GM19468 (cell line): ENCODE results near the gene FHOD1.

Experiments
- ATAC-seq: cut with Tn5 transposase; IDR thresholded peaks from one replicate; pipeline ENCODE4 v1.9.1; 2021; ENCODE audit warnings: mild to moderate bottlenecking, moderate library complexity, moderate number of reproducible peaks; ENCODE audit not compliant: unreplicated experiment; ENCODE audit errors: extremely low read depth

The FHOD1 gene

DNA sequence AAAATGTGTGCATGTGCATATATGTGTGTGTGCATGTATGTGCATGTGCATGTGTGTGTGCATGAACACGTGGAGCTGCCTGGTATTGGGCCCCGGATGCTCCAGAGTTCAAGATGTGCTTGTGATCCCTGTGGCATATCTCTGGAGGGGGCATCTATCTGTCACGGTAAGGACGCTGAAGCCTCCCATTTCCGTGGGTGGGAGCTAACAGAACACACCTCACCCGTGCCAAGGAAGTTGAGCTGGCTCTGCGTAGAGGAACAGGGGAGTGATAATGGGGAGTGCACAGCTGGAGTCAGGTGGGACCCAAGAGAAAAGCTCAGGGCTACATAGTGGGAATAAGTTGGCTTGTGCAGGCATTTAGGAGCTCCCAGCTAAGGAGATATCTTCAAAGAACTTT, 35.6 kb downstream of the FHOD1 start:
- no peak for ATAC-seq

- ATAC-seq: no peak
Measured at GRCh38 chr16:67210069-67210937, 37.0 kb downstream of the FHOD1 start.

DNA sequence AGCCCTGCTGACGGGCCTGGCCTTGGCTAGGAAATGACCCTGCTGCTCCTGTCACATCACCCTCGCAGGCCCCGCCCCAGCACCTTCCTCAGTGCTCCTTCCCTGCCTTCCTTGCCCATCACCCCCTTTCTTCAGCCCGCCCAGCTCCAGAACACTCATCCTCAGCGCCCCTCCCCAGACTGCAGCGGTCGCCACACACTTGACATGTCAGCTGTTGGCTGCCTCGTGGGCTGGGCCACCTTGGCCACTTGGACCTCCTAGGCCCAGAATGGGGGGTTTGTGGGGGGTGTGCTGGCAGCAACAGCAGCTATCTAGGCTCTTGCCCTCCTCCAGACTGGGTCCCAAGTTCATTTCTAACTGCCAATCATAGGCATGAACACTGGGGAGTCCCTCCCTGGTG, 37.7 kb downstream of the FHOD1 start:
- ATAC-seq: no peak

- ATAC-seq: no peak
Measured at GRCh38 chr16:67208154-67208896, 39.0 kb downstream of the FHOD1 start.

- ATAC-seq: no peak
Measured at GRCh38 chr16:67207249-67208091, 39.8 kb downstream of the FHOD1 start.

DNA sequence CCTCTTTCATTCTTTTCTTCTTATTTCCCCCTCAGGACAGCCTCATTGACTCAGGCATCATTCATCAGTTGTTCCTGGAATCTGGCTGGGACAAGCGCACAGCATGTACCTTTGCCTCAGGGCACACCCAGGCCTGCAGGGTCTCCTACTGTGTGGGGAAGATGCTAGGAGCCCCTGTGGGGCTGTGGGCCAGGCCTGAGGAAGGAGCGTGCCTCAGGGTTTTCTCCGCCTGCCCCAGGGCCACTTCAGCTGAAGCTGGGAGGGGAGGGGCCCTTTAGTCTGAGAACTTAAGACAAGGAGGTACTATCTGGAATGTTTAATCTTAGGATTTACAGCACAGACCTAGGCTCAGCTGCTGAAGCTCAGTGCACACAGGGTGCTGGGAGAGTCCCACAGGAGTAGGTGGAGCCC, 40.4 kb downstream of the FHOD1 start:
- no peak for ATAC-seq

DNA sequence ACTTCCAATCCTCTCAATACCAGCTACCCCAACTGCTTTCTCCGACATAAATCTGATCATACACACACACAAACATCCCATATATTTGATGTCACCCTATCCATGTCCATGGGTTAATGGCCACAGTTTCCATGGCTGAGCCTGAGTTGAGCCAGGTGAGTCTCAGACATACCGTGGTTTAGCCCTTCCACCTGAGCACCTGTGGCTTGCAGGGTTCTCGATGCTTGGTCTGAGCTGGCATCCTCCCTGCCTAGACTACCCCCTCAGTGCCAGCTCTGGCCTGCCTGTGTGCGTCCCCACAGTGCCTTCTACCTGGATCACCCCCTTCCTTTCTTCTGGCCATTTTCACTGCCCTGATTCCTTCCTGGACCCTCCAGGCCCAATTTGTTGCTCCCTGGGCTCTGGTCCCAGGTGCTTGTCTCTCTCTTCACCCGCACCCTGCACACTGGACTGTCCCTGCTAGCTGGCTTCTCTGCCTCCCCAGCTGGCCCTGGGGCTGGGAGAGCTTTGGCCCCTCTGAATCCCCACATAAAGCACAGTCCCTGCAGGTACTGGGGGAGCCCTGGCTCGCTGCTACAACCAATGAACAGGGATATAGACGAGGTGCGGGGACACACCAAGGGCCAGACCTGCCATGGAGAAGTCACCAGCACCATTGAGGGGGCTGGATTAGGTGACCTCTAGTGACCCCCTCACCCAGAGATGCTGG, 41.0 kb downstream of the FHOD1 start:
- ATAC-seq: no peak

DNA sequence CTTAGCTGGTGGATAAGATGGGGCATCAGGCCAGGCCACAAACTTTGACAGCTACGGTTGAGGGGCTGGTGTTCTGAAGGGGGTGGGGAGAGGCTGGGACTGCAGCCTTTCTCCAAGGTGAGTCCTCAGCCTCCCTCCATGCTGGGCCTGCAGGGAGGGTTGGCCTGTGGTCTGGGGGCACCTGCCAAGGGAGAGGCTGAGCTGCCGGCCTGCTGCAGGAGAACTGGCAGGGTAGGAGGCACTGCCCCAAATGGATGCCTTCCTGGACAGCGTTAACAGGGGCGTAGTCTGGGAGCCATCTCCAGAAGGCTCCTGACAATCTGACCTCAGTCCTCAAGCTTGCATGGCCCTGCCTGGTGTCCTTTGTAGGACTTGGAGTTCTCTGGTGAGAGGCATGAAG, 43.2 kb downstream of the FHOD1 start:
- ATAC-seq: no peak

DNA sequence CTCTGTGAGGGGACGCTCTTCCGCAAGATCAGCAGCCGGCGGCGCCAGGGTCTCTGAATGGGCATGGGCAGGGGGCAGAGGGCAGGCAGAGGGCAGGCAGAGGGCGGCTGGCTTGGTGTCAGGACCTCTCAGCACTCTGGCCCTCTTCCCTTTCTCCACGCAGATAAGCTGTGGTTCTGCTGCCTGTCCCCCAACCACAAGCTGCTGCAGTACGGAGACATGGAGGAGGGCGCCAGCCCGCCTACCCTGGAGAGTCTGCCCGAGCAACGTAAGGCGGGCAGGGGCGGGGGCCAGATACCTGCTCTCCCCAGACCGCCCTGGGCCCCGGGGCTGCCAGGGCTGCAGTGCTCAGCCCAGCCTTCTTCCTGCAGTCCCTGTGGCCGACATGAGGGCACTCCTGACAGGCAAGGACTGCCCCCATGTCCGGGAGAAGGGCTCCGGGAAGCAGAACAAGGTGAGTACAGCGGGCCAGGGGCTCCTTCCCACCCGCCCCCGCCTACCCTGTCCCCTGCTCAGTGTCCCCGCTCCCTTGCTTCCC, 44.3 kb downstream of the FHOD1 start:
- no peak for ATAC-seq

- no peak for ATAC-seq
Measured at GRCh38 chr16:67202426-67202825, 44.9 kb downstream of the FHOD1 start.

- ATAC-seq: no peak
Measured at GRCh38 chr16:67201411-67202345, 45.6 kb downstream of the FHOD1 start.

- no peak for ATAC-seq
Measured at GRCh38 chr16:67200491-67200890, 46.8 kb downstream of the FHOD1 start.

- ATAC-seq: no peak
Measured at GRCh38 chr16:67199808-67200198, 47.5 kb downstream of the FHOD1 start.

GRCh38 chr16:67199011-67199807, 48.1 kb downstream of the FHOD1 start, which contains the start of gene ELMO3:
Gene ELMO3 (plus strand): TSS chr16:67199131. CDS start chr16:67199327, 196 bp downstream.
- no peak for ATAC-seq

GRCh38 chr16:67198238-67198734, 49.0 kb downstream of the FHOD1 start:
- no peak for ATAC-seq

DNA sequence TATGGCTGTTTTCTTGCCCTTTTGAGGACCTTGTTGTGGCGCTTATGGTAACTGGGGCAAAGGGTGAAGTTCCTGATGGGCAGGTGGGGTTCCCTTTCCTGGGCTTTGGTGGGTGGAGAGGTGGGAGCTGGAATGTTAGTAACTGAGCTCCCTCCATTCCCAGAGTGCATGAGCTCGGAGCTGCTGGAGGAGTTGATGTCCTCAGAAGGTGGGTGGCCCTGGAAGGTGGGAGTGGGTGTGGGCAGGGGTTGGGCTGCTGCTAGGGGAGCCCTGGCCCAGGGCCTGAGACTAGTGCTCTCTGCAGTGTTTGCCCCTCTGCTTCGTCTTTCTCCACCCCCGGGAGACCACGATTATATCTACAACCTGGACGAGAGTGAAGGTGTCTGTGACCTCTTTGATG, 49.6 kb downstream of the FHOD1 start:
- no peak for ATAC-seq

DNA sequence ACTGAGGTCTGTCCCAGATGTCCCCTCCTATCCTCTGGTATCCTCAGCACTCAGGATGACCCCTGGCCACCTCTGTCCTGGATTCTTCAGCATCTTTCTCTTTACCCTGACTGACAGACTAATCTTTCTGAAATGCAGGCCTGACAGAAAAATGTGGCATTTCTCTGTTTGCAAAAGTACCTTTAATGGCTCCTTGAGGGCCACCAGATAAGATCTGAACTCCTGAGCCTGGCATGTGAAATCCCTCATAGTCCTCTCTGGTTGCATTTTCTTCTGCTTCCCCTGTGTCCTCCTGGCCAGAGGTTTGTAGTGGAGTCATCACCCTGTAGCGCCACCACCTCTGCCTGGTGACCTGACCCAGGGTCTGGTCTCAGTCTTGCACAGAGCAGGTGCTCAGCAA, 50.4 kb downstream of the FHOD1 start:
- ATAC-seq: no peak

- ATAC-seq: no peak
Measured at GRCh38 chr16:67195676-67196075, 51.6 kb downstream of the FHOD1 start.
